ENCODE measurements around the gene STAC2. TPM values are rescaled to one million over a fixed set of nuclear protein-coding genes. Genes with fewer than 3 reads are reported as not detected.

The STAC2 gene
- polyA plus RNA-seq, 3 donors, result not detected

DNA sequence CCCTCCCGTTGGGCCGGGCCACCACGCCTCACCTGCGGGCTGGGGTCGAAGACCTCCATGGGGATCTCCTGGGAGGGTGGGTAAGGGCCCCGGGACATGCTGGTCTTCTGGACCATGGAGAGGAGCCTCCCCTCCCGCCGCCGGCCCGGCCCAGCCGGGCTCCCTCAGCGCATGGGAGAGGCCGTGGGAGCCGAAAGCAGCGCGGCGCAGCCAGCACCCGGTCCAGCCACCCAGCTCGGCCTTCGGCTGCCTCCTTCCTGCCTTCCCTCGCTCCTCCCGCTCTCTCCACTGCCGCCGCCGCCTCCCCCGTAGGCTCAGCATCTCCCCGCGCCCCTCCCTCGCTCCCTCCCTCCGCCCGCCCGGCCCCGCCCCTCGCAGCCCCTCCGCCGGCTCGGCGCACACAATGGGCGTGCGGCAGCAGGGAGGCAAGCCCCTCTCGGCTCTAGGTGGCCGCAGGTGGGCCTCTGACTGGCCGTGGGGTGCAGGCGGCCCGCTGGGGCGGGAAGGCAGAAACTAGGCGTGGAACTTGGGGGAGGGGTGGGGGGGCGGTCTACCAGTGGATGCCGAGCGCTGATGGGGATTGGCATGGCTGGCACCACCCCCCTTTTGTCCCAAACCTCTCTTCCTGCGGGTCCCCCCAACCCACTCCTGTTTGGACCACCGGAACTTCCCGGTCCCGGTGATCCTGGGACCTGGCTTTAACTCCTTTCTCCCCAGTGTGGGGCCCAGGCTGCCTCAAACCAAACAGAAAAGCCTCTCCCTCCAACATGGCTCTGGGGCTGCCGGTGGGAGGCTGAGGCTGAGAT, 28.2 kb downstream of the STAC2 start, which contains the start of gene CACNB1:
Gene CACNB1 (minus strand): TSS at position 290 of the 806 bp plus-strand sequence. CDS start 174 bp downstream, at position 116.
- TF ChIP-seq, protein P1, sequence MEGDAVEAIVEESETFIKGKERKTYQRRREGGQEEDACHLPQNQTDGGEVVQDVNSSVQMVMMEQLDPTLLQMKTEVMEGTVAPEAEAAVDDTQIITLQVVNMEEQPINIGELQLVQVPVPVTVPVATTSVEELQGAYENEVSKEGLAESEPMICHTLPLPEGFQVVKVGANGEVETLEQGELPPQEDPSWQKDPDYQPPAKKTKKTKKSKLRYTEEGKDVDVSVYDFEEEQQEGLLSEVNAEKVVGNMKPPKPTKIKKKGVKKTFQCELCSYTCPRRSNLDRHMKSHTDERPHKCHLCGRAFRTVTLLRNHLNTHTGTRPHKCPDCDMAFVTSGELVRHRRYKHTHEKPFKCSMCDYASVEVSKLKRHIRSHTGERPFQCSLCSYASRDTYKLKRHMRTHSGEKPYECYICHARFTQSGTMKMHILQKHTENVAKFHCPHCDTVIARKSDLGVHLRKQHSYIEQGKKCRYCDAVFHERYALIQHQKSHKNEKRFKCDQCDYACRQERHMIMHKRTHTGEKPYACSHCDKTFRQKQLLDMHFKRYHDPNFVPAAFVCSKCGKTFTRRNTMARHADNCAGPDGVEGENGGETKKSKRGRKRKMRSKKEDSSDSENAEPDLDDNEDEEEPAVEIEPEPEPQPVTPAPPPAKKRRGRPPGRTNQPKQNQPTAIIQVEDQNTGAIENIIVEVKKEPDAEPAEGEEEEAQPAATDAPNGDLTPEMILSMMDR (IDR thresholded peaks at IDR 0.05), result no peak
- H3K4me1 ChIP-seq (ENCODE audit: control insufficient read depth in 1 of 2, insufficient read depth in 2 of 2, low read length in 2 of 2), result peaks cover 51 to 63% of the 10 kb centered on the region in 2 donors

DNA sequence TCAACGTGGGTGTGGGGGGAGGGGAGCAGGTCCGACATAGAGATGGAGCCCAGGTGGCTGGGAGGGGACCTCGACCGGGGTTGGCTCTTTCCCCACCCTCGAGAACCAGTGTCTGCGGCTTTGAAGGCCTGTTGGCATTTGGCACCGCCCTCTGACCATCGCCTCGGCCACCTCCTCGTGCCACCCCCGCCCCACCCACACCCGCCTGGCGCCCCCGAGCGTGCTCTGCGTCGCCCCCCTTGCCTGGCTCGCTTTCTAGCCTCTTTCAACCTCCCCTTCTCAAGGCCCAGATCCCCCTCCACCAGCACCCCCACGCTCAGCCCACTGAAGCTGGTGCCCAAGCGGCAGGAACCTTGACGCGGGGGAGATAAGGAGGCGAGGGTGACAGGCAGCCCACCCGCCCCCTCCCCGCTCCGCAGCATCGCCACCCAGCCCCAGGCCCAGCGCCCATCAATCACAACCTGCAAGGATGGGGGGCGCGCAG, 28.9 kb downstream of the STAC2 start:
- peak overlapping the region; percentile 92 for H3K4me2 ChIP-seq (replicated peaks; ENCODE audit: extremely low read depth, low read length, poor library complexity, severe bottlenecking)
- peaks cover 49% of the 10 kb centered on the region for H3K4me1 Mint-ChIP-seq
- TF ChIP-seq, protein P1 (IDR thresholded peaks at IDR 0.05), result no peak
- H4K20me1 ChIP-seq (ENCODE audit: insufficient read depth, low read length), result peaks cover 18% of the 10 kb centered on the region
- H3K27me3 Mint-ChIP-seq (ENCODE audit: low read depth in 3 of 3), result peaks cover 0 to 3% (median 2%) of the 10 kb centered on the region in 3 donors
- intact Hi-C loops (cut with micrococcal nuclease), result loop anchor here (2.0 to 5.0 kb wide), 2 partner anchors 32 to 35 kb away; no protein-coding TSS in a partner anchor
- peak overlapping the region; percentile 94 for H2AFZ ChIP-seq (ENCODE audit: insufficient read depth, low read depth, low read length, poor library complexity, severe bottlenecking)
- peaks cover 20 to 31% of the 10 kb centered on the region in 2 donors for H3K36me3 ChIP-seq (replicated peaks in 1 of 2; ENCODE audit: control insufficient read depth in 1 of 2, insufficient read depth in 2 of 2, low read length in 2 of 2)
- peak overlapping the region; percentile 65 for H3K9ac ChIP-seq (ENCODE audit: insufficient read depth, low read length, poor library complexity, severe bottlenecking)
- peak overlapping the region; percentile 80 to 87 for H3K4me3 Mint-ChIP-seq
- no peaks in the 10 kb centered on the region for H3K27me3 ChIP-seq (ENCODE audit: control insufficient read depth in 2 of 2, insufficient read depth in 2 of 2, low read length in 2 of 2)
- H3K9me3 ChIP-seq (replicated peaks in 1 of 2; ENCODE audit: control insufficient read depth in 1 of 2, insufficient read depth in 1 of 2, low read length in 2 of 2), result no peaks in the 10 kb centered on the region
- H3K36me3 Mint-ChIP-seq, result peaks cover 30 to 32% of the 10 kb centered on the region in 2 donors
- peaks cover 18% of the 10 kb centered on the region for H3K79me2 ChIP-seq (ENCODE audit: insufficient read depth, low read length)
- peaks cover 50 to 60% of the 10 kb centered on the region in 2 donors for H3K4me1 ChIP-seq (ENCODE audit: control insufficient read depth in 1 of 2, insufficient read depth in 2 of 2, low read length in 2 of 2)
- H3K4me3 ChIP-seq (replicated peaks in 1 of 3; ENCODE audit: low read depth in 2 of 3, low read length in 3 of 3), result peak overlapping the region; percentile 57 to 91 (median 60)
- H3K27ac ChIP-seq (ENCODE audit: low read depth in 1 of 2, low read length in 2 of 2), result peak overlapping the region; percentile 13 to 64
- 0% methylated on average over 19 of the region's 30 CpGs for WGBS (ENCODE audit: insufficient coverage)
- DNase-seq, result no peak
- no peaks in the 10 kb centered on the region for H3K9me3 Mint-ChIP-seq
- H3K27ac Mint-ChIP-seq, result peak overlapping the region in 2 of 7 donors; percentile 33 to 75

More for the DNA sequence above, 28.2 kb downstream of the STAC2 start, which contains the start of gene CACNB1:
- H3K27me3 ChIP-seq (ENCODE audit: control insufficient read depth in 2 of 2, insufficient read depth in 2 of 2, low read length in 2 of 2), result no peaks in the 10 kb centered on the region
- peaks cover 26% of the 10 kb centered on the region for H3K79me2 ChIP-seq (ENCODE audit: insufficient read depth, low read length)
- DNase-seq, result peak in 1 of 3 donors; percentile 22
- H4K20me1 ChIP-seq (ENCODE audit: insufficient read depth, low read length), result peaks cover 26% of the 10 kb centered on the region
- peaks cover 20 to 31% of the 10 kb centered on the region in 2 donors for H3K36me3 ChIP-seq (replicated peaks in 1 of 2; ENCODE audit: control insufficient read depth in 1 of 2, insufficient read depth in 2 of 2, low read length in 2 of 2)
- Mint-ChIP-seq H3K9me3 (no peaks in the 10 kb centered on the region), H3K36me3 (peaks cover 33 to 35% of the 10 kb centered on the region in 2 donors), H3K27me3 (ENCODE audit: low read depth in 3 of 3) (peaks cover 0 to 3% (median 0%) of the 10 kb centered on the region in 3 donors), H3K4me3 (peak within 1 kb of the TSS; percentile 80 to 87), H3K27ac (peak within 1 kb of the TSS; percentile 97 to 100 (median 99)), H3K4me1 (peaks cover 49% of the 10 kb centered on the region)
- intact Hi-C loops (cut with micrococcal nuclease), result loop anchor here (2.0 to 5.0 kb wide), 2 partner anchors 33 to 35 kb away; no protein-coding TSS in a partner anchor
- peak within 1 kb of the TSS; percentile 92 for H3K4me2 ChIP-seq (replicated peaks; ENCODE audit: extremely low read depth, low read length, poor library complexity, severe bottlenecking)
- peak within 1 kb of the TSS; percentile 65 for H3K9ac ChIP-seq (ENCODE audit: insufficient read depth, low read length, poor library complexity, severe bottlenecking)
- H3K27ac ChIP-seq (ENCODE audit: low read depth in 1 of 2, low read length in 2 of 2), result peak within 1 kb of the TSS; percentile 82 to 100
- H3K9me3 ChIP-seq (replicated peaks in 1 of 2; ENCODE audit: control insufficient read depth in 1 of 2, insufficient read depth in 1 of 2, low read length in 2 of 2), result no peaks in the 10 kb centered on the region
- 2% methylated on average over 19 of the region's 55 CpGs for WGBS (ENCODE audit: insufficient coverage)
- peak within 1 kb of the TSS; percentile 57 to 91 (median 60) for H3K4me3 ChIP-seq (replicated peaks in 1 of 3; ENCODE audit: low read depth in 2 of 3, low read length in 3 of 3)
- H2AFZ ChIP-seq (ENCODE audit: insufficient read depth, low read depth, low read length, poor library complexity, severe bottlenecking), result peak within 1 kb of the TSS; percentile 94

All from CD14-positive monocyte (primary cell).